Chondrocyte (in vitro differentiated cells): ENCODE results near the gene NISCH. TPM values are rescaled to one million over a fixed set of nuclear protein-coding genes. Genes with fewer than 3 reads are reported as not detected.

Experiments
- DNase-seq: peaks from one replicate; pipeline ENCODE4 v3.0.0; 2021; ENCODE audit warnings: mixed read lengths, low spot score
- H3K27ac Mint-ChIP-seq: one replicate; pipeline ENCODE4 v1.8.0; 2021; ENCODE audit warnings: mild to moderate bottlenecking, moderate library complexity, mixed read lengths; ENCODE audit not compliant: unreplicated experiment
- H3K27me3 Mint-ChIP-seq: 2 replicates; pipeline ENCODE4 v1.8.0; 2021; ENCODE audit warnings: low read depth, mixed read lengths
- H3K36me3 Mint-ChIP-seq: 2 replicates; pipeline ENCODE4 v1.8.0; 2021; ENCODE audit warnings: low read depth, mixed read lengths
- H3K4me1 Mint-ChIP-seq: 2 replicates; pipeline ENCODE4 v1.8.0; 2021; ENCODE audit warnings: low read depth, mild to moderate bottlenecking, mixed read lengths
- H3K4me3 Mint-ChIP-seq: one replicate; pipeline ENCODE4 v1.8.0; 2021; ENCODE audit warnings: mild to moderate bottlenecking, moderate library complexity, mixed read lengths; ENCODE audit not compliant: unreplicated experiment
- H3K9me3 Mint-ChIP-seq: 2 replicates; pipeline ENCODE4 v1.8.0; 2021; ENCODE audit warnings: low read depth, mixed read lengths
- CTCF ChIP-seq: fragments of 200-600 bp; sonication (generic); IDR thresholded peaks from 2 replicates; pipeline ENCODE4 v1.5.0; 2021; ENCODE audit warnings: antibody characterized with exemption, mild to moderate bottlenecking, moderate library complexity
- total RNA-seq: library from RNA; stranded (reverse); gene quantifications from 3 replicates; pipeline ENCODE4 v1.2.1, GENCODE V29; 2021

Gene NISCH
- total RNA-seq, 1 donor from 2014 or later: 101 TPM

GRCh38 chr3:52495777-52496602 lies 40.6 kb downstream of the NISCH start:
- H3K27me3 Mint-ChIP-seq: no peaks in the 10 kb centered on the region
- peaks cover 14% of the 10 kb centered on the region for H3K36me3 Mint-ChIP-seq
- H3K4me1 Mint-ChIP-seq: no peaks in the 10 kb centered on the region
- no peaks in the 10 kb centered on the region for H3K9me3 Mint-ChIP-seq
- H3K27ac Mint-ChIP-seq: no peak overlapping the region
- DNase-seq: no peak
- H3K4me3 Mint-ChIP-seq: no peak overlapping the region
- no peak for TF ChIP-seq CTCF

GRCh38 chr3:52498137-52499054 lies 43.0 kb downstream of the NISCH start:
- Mint-ChIP-seq H3K27me3 (no peaks in the 10 kb centered on the region), H3K36me3 (no peaks in the 10 kb centered on the region), H3K9me3 (no peaks in the 10 kb centered on the region), H3K4me1 (no peaks in the 10 kb centered on the region), H3K27ac (no peak overlapping the region), H3K4me3 (no peak overlapping the region)
- no peak for TF ChIP-seq CTCF
- DNase-seq: no peak

- Mint-ChIP-seq H3K4me1 (no peaks in the 10 kb centered on the region), H3K4me3 (no peak overlapping the region), H3K27ac (no peak overlapping the region), H3K36me3 (no peaks in the 10 kb centered on the region), H3K9me3 (no peaks in the 10 kb centered on the region), H3K27me3 (no peaks in the 10 kb centered on the region)
- TF ChIP-seq CTCF: no peak
- DNase-seq: no peak
Measured at GRCh38 chr3:52501046-52501445, 45.6 kb downstream of the NISCH start.

GRCh38 chr3:52502001-52502400 lies 46.6 kb downstream of the NISCH start:
- Mint-ChIP-seq H3K36me3 (no peaks in the 10 kb centered on the region), H3K9me3 (no peaks in the 10 kb centered on the region)

More at GRCh38 chr3:52502001-52502400, 46.6 kb downstream of the NISCH start:
- H3K27me3 Mint-ChIP-seq: no peaks in the 10 kb centered on the region
- H3K4me1 Mint-ChIP-seq: no peaks in the 10 kb centered on the region
- no peak overlapping the region for H3K27ac Mint-ChIP-seq
- no peak overlapping the region for H3K4me3 Mint-ChIP-seq
- DNase-seq: no peak
- TF ChIP-seq CTCF: no peak
